NT2/D1 (cell line): ENCODE results near the gene NEIL3.

Experiments
- DNase-seq: peaks from one replicate; pipeline ENCODE4 v3.0.0-alpha.2; 2011; ENCODE audit warnings: low read depth, low spot score
- H3K27me3 ChIP-seq: 2 replicates; pipeline ENCODE4 v1.6.0; 2011; ENCODE audit warnings: mild to moderate bottlenecking; ENCODE audit not compliant: insufficient read length, insufficient read depth
- H3K36me3 ChIP-seq: 2 replicates; pipeline ENCODE4 v1.6.1; 2011; ENCODE audit warnings: mild to moderate bottlenecking, low read length, mixed read lengths; ENCODE audit not compliant: insufficient read depth, insufficient read length
- H3K4me1 ChIP-seq: 2 replicates; pipeline ENCODE4 v1.5.1; 2011; ENCODE audit not compliant: insufficient read depth, insufficient read length
- H3K4me3 ChIP-seq: 2 replicates; pipeline ENCODE4 v1.5.1; 2011; ENCODE audit warnings: low read depth; ENCODE audit not compliant: insufficient read length
- H3K9ac ChIP-seq: 2 replicates; pipeline ENCODE4 v1.6.0; 2011; ENCODE audit warnings: low read depth; ENCODE audit not compliant: insufficient read length
- H3K9me3 ChIP-seq: 2 replicates; pipeline ENCODE4 v1.5.1; 2011; ENCODE audit warnings: mild to moderate bottlenecking, low read length; ENCODE audit not compliant: insufficient read depth
- SUZ12 ChIP-seq: IDR thresholded peaks from 2 replicates; pipeline ENCODE4 v1.6.1; 2011; ENCODE audit not compliant: insufficient read length, insufficient read depth; ENCODE audit errors: extremely low read depth
- YY1 ChIP-seq: IDR thresholded peaks from 2 replicates; pipeline ENCODE4 v1.6.1; 2011; ENCODE audit not compliant: insufficient read length, insufficient read depth
- ZNF274 ChIP-seq: IDR thresholded peaks from 2 replicates; pipeline ENCODE4 v1.6.1; 2011; ENCODE audit warnings: mild to moderate bottlenecking, low read depth, low read length

NEIL3 gene

DNA sequence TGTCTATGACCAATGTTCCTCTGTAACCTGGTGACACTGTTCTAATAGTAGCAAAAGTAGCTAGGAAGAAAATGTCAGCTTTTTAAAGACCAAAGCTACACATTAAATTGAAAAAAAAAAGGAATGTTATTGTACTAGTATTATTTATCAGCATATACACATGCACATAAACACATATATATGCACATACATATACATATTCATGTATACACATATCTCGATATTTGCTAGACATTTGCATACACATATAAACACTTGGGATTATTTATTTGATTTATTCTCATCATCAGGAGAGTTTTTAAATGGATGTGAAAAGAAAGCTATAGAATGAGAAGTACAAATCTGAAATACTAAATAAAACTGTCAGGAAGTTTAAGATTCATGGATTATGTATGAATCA lies 21.3 kb upstream of the NEIL3 start:
- no peak for DNase-seq
- Histone ChIP-seq H3K27me3 (no peaks in the 10 kb centered on the region), H3K9me3 (no peaks in the 10 kb centered on the region), H3K4me3 (no peak overlapping the region), H3K9ac (no peak overlapping the region), H3K36me3 (no peaks in the 10 kb centered on the region), H3K4me1 (no peaks in the 10 kb centered on the region)
- TF ChIP-seq ZNF274 (no peak), SUZ12 (no peak), YY1 (no peak)

DNA sequence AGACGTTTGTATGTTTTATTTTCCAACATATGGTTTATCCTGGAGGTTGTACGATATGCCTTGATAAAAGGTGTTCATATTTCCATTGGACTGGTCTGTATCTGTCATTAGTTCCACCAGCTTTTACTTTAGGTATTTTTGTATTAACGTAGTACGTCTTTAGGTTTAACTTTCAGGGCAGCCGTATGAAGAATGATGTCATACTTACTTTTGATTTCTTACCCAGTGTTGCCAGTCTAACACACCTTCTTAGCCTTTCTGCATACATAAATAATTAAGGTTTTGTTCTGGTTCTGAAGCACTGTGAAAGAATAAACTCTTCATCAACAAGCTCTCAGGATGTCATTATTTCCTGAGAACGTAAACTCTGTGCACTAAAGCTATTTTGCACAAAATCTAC lies 18.9 kb upstream of the NEIL3 start:
- no peaks in the 10 kb centered on the region for H3K36me3 ChIP-seq
- no peaks in the 10 kb centered on the region for H3K4me1 ChIP-seq
- TF ChIP-seq ZNF274 (no peak), YY1 (no peak), SUZ12 (no peak)
- no peaks in the 10 kb centered on the region for H3K27me3 ChIP-seq
- no peak for DNase-seq
- no peak overlapping the region for H3K4me3 ChIP-seq
- H3K9ac ChIP-seq, result no peak overlapping the region
- H3K9me3 ChIP-seq, result no peaks in the 10 kb centered on the region

DNA sequence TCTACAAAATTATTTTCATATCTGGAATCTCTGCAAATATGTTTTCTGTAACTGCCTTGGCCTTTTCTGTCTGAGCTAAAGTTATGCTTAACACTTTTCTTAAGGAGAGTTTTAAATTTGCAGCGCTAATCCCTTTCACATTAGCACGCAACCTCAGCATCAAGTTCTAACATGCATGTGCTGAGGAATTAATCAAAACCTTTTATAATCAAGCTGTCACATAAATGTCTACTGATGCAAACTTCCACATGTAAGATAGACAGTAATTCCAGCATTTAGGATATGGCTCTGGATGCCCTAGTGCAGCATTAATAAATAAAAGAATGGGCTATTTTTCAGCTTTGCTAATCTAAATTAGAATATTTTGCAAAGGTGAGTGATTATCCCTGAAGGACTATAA lies 17.5 kb upstream of the NEIL3 start:
- no peaks in the 10 kb centered on the region for H3K27me3 ChIP-seq
- no peaks in the 10 kb centered on the region for H3K4me1 ChIP-seq
- H3K36me3 ChIP-seq, result no peaks in the 10 kb centered on the region
- H3K9me3 ChIP-seq, result peaks cover 2% of the 10 kb centered on the region; the same call in 1 of the 2 replicates
- no peak overlapping the region for H3K4me3 ChIP-seq
- DNase-seq, result no peak
- no peak for TF ChIP-seq ZNF274
- no peak for TF ChIP-seq YY1
- TF ChIP-seq SUZ12, result no peak
- no peak overlapping the region for H3K9ac ChIP-seq

DNA sequence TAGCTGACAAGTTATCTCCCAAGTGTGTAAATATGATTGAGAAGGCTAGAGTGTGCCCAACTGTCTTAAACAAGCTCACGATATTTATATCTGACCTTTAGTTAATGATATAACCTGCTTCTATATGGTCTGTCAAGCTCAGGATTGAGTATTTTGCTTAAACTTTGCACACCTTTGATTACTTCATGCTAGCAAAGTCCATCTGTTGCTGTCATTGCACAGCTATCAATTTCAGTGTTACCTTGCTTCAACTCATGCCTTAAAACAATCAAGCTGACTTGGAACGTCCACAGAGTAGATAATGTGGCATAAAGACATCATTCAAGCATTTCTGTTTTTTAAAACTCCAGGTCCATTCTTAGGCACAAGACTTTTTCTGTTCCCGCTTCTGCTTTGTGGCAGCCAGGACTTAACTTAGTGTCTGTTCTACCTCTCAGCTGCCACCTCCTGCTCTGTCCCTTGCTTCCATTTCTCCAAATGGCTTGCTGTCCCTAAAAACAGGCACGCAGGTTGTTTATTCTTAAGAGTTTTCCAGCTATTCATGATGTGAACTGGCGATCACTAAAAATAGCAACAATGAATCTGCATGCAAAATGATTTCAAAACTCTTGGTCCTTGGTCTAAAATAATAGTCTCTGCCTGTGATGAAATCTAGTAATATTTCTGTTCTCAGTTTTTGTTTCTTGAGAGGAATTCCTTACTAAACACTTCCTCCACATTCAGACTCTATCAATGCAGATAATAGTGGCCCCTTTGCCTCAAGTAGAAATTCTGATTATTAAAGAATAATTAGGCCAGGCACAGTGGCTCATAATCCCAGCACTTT lies 16.3 kb upstream of the NEIL3 start:
- Histone ChIP-seq H3K27me3 (no peaks in the 10 kb centered on the region), H3K9me3 (peaks cover 12% of the 10 kb centered on the region), H3K9ac (no peak overlapping the region), H3K4me1 (no peaks in the 10 kb centered on the region), H3K36me3 (no peaks in the 10 kb centered on the region), H3K4me3 (no peak overlapping the region)
- DNase-seq, result no peak
- TF ChIP-seq ZNF274, result no peak
- no peak for TF ChIP-seq SUZ12

DNA sequence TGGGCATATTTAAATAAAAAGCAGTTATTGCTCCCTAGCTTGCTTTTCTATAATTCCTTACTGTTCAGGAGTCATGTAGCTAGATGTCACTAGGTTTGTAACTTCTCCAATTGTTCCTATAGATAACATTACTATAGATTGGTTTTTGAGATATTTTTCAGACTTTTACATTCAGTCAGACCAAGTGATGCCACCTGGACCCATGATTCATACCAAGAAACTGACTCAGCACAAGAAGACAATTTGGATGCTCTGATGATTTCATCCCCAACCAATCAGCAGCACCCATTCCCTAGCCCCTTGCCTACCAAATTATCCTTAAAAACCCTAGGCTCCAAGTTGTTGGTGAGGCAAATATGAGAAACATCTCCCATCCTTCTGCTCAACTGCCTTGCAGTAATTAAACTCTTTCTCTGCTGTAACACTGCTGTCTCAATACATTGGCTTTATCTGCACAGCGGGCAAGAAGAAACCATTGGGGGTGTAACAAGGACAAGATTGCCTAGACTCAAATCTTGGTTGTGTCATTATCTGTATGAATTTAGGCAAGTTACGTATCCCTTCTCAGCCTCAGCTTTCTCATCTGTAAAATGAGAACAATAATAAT lies 11.8 kb upstream of the NEIL3 start:
- Histone ChIP-seq H3K27me3 (no peaks in the 10 kb centered on the region), H3K4me1 (no peaks in the 10 kb centered on the region), H3K4me3 (no peak overlapping the region), H3K9ac (no peak overlapping the region), H3K36me3 (no peaks in the 10 kb centered on the region), H3K9me3 (peaks cover 12% of the 10 kb centered on the region)
- DNase-seq, result no peak
- TF ChIP-seq ZNF274 (no peak), SUZ12 (no peak), YY1 (no peak)

DNA sequence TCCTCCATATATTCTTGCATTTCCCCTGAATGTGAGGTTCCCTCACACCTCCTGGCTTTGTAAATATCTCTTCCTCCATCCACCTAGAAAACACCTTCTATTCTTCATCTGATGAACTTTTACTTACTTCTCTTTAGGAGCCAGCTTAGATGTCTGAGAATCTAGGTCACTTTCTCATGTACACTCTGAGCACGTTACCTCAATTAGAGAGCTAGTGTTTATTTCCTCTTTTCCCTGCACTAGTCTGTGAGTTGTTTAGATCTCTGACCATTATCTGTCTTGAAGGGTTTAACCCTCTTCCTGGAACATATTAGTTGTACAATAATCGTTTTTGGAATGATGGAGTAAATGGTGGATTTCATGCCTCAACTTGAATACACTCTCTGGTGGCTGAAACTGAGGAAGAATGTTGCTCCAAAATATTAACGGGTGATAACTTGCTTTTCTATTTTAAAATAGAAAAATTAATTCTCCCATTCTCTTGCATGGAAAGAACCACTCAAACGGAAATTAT lies 8.5 kb upstream of the NEIL3 start:
- H3K4me1 ChIP-seq, result no peaks in the 10 kb centered on the region
- no peak overlapping the region for H3K9ac ChIP-seq
- no peak overlapping the region for H3K4me3 ChIP-seq
- DNase-seq, result no peak
- TF ChIP-seq SUZ12 (no peak), ZNF274 (no peak), YY1 (no peak)
- H3K27me3 ChIP-seq, result no peaks in the 10 kb centered on the region
- no peaks in the 10 kb centered on the region for H3K36me3 ChIP-seq
- H3K9me3 ChIP-seq, result peaks cover 12% of the 10 kb centered on the region

DNA sequence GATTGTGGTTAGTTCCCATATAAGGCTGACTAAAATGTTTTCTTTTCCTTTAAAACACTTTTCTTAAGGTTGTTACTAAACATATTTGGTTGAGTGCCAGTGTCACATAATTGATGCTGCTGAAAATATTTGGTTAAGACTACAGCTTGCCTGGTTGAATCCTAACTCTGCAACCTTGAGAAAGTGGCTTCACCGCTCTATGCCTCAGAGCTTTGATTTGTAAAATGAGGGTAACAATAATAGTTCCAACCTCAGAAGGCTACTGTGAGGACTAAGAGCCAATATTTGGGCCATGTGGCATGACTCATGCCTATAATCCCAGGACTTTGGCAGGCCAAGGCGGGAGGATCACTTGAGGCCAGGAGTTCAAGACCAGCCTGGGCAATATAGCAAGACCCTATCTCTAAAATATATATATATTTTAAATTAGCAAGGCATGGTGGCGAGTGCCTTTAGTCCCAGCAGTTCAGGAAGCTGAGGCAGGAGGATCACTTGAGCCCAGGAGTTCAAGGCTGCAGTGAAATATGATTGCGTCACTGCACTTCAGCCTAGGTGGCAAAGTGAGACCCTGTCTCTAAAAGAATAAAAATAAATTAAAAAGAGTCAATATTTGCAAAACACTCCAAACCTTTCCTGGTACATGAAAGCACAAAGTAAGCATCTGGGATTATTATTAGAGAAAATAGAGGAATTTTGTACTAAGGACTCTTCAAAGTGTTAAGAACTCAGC lies 7.1 kb upstream of the NEIL3 start:
- Histone ChIP-seq H3K4me3 (no peak overlapping the region), H3K36me3 (no peaks in the 10 kb centered on the region), H3K27me3 (no peaks in the 10 kb centered on the region), H3K4me1 (no peaks in the 10 kb centered on the region), H3K9ac (no peak overlapping the region), H3K9me3 (peaks cover 7% of the 10 kb centered on the region)
- TF ChIP-seq SUZ12, result no peak
- TF ChIP-seq YY1, result no peak
- TF ChIP-seq ZNF274, result no peak
- no peak for DNase-seq
